Uterus (tissue), 4 donors: Measurements from ENCODE around the gene TPCN1. TPM values are rescaled to one million over a fixed set of nuclear protein-coding genes. Genes with fewer than 3 reads are reported as not detected.

Experiments used
- DNase-seq, 2 donors: peaks; one replicate each; pipeline ENCODE4 v3.0.0-alpha.2; 2019 to 2020
- H3K27ac ChIP-seq, 2 donors: fragments of 200-600 bp; sonication (generic); 1 replicate in 1 of 2; 2 replicates in 1 of 2; pipeline ENCODE4 v1.5.1; 2016 to 2018
- H3K27me3 ChIP-seq, 2 donors: fragments of 200-600 bp; sonication (generic); one replicate each; pipeline ENCODE4 v1.5.1; 2018 to 2019; ENCODE audit warnings: control low read depth in 1 of 2
- H3K36me3 ChIP-seq, 2 donors: fragments of 200-600 bp; sonication (generic); one replicate each; pipeline ENCODE4 v1.5.1; 2019; ENCODE audit warnings: control low read depth in 1 of 2
- H3K4me1 ChIP-seq, 2 donors: fragments of 200-600 bp; sonication (generic); one replicate each; pipeline ENCODE4 v1.5.1; 2018 to 2019; ENCODE audit warnings: control low read depth in 1 of 2
- H3K4me3 ChIP-seq, 2 donors: fragments of 200-600 bp; sonication (generic); 1 replicate in 1 of 2; 2 replicates in 1 of 2; pipeline ENCODE4 v1.5.1; 2018 to 2019; ENCODE audit warnings: mild to moderate bottlenecking in 1 of 2
- H3K9me3 ChIP-seq, 2 donors: fragments of 200-600 bp; sonication (generic); one replicate each; pipeline ENCODE4 v1.5.1; 2019; ENCODE audit warnings: control low read depth in 1 of 2
- CTCF ChIP-seq, 4 experiments: fragments of 200-600 bp in 2 of 4; fragments of 450-650 bp in 2 of 4; sonication (generic) in 2 of 4; IDR thresholded peaks; one replicate each; pipeline ENCODE4 v1.5.1; 2016 to 2019; ENCODE audit warnings: antibody characterized with exemption in 4 of 4, mild to moderate bottlenecking in 2 of 4, moderate library complexity in 1 of 4
- POLR2A ChIP-seq, 2 donors: fragments of 450-650 bp; IDR thresholded peaks; one replicate each; pipeline ENCODE4 v1.6.1; 2016; ENCODE audit warnings: antibody characterized with exemption in 2 of 2, mild to moderate bottlenecking in 1 of 2, moderate library complexity in 1 of 2
- intact Hi-C: fragments of 100-400 bp; cut with DNase I; formaldehyde crosslinking; loops from one replicate; pipeline ENCODE4 v1.15.1; 2023; ENCODE audit warnings: low total_unique reads
- total RNA-seq, 4 donors: library from RNA; depleted of rRNA in 3 of 4; stranded (reverse); fragments of >200 nt in 3 of 4; gene quantifications; one replicate each; pipeline versions ENCODE4 v1.1.0 to v1.2.4, GENCODE V29; 2014 to 2023
- donor health status: DM: yes; HTN: yes; CAD: no.

Gene TPCN1
- total RNA-seq, 4 donors from 2014 or later: 21.4 to 79.8 (median 52.9) TPM

- intact Hi-C loops: no loop called here
- H3K36me3 ChIP-seq: no peaks in the 10 kb centered on the region
- no peaks in the 10 kb centered on the region for H3K4me1 ChIP-seq
- H3K27ac ChIP-seq: no peak overlapping the region
- H3K9me3 ChIP-seq: no peaks in the 10 kb centered on the region
- H3K27me3 ChIP-seq: no peaks in the 10 kb centered on the region
- TF ChIP-seq POLR2A (IDR thresholded peaks at IDR 0.05) (no peak), CTCF (IDR thresholded peaks at IDR 0.05) (no peak)
- H3K4me3 ChIP-seq: no peak overlapping the region
- no peak for DNase-seq
Observed at GRCh38 chr12:113305281-113305856, 84.1 kb downstream of the TPCN1 start.

- no peak for TF ChIP-seq POLR2A (IDR thresholded peaks at IDR 0.05)
- no peak for TF ChIP-seq CTCF (IDR thresholded peaks at IDR 0.05)
- Histone ChIP-seq H3K9me3 (no peaks in the 10 kb centered on the region), H3K4me1 (no peaks in the 10 kb centered on the region), H3K36me3 (no peaks in the 10 kb centered on the region), H3K27me3 (no peaks in the 10 kb centered on the region), H3K4me3 (no peak overlapping the region), H3K27ac (no peak overlapping the region)
- no peak for DNase-seq
- intact Hi-C loops: no loop called here
Observed at GRCh38 chr12:113306382-113306781, 85.1 kb downstream of the TPCN1 start.

GRCh38 chr12:113310489-113310888 is 89.2 kb downstream of the TPCN1 start:
- no peak for TF ChIP-seq POLR2A (IDR thresholded peaks at IDR 0.05)
- no peak for TF ChIP-seq CTCF (IDR thresholded peaks at IDR 0.05)
- no peak for DNase-seq
- H3K27ac ChIP-seq: no peak overlapping the region
- no peaks in the 10 kb centered on the region for H3K36me3 ChIP-seq
- no peaks in the 10 kb centered on the region for H3K9me3 ChIP-seq
- no peak overlapping the region for H3K4me3 ChIP-seq
- H3K27me3 ChIP-seq: no peaks in the 10 kb centered on the region
- H3K4me1 ChIP-seq: no peaks in the 10 kb centered on the region
- intact Hi-C loops: no loop called here

- TF ChIP-seq CTCF (IDR thresholded peaks at IDR 0.05) (no peak), POLR2A (IDR thresholded peaks at IDR 0.05) (no peak)
- intact Hi-C loops: no loop called here
- peak in 1 of 2 donors; percentile 41 for DNase-seq
- Histone ChIP-seq H3K27me3 (no peaks in the 10 kb centered on the region), H3K27ac (no peak overlapping the region), H3K36me3 (no peaks in the 10 kb centered on the region), H3K4me1 (no peaks in the 10 kb centered on the region), H3K9me3 (no peaks in the 10 kb centered on the region), H3K4me3 (no peak overlapping the region)
Observed at GRCh38 chr12:113314121-113314529, 92.9 kb downstream of the TPCN1 start.

GRCh38 chr12:113315358-113315757 is 94.1 kb downstream of the TPCN1 start:
- intact Hi-C loops: no loop called here
- no peak for DNase-seq
- Histone ChIP-seq H3K27me3 (no peaks in the 10 kb centered on the region), H3K4me1 (no peaks in the 10 kb centered on the region), H3K9me3 (no peaks in the 10 kb centered on the region), H3K4me3 (no peak overlapping the region), H3K36me3 (no peaks in the 10 kb centered on the region), H3K27ac (no peak overlapping the region)
- TF ChIP-seq CTCF (IDR thresholded peaks at IDR 0.05) (no peak), POLR2A (IDR thresholded peaks at IDR 0.05) (no peak)
